Progenitor cell of endocrine pancreas (in vitro differentiated cells): ENCODE results near the gene ERBB4. TPM values are rescaled to one million over a fixed set of nuclear protein-coding genes. Genes with fewer than 3 reads are reported as not detected.

Experiments
- DNase-seq: peaks from one replicate; pipeline ENCODE4 v3.0.0; 2021; ENCODE audit warnings: low spot score; ENCODE audit not compliant: unreplicated experiment
- H3K27ac Mint-ChIP-seq: 2 replicates; pipeline ENCODE4 v1.8.0; 2021; ENCODE audit warnings: mild to moderate bottlenecking, moderate library complexity, mixed read lengths
- H3K27me3 Mint-ChIP-seq: 2 replicates; pipeline ENCODE4 v1.8.0; 2021; ENCODE audit warnings: mixed read lengths
- H3K36me3 Mint-ChIP-seq: 2 replicates; pipeline ENCODE4 v1.8.0; 2022; ENCODE audit warnings: mixed read lengths; ENCODE audit not compliant: insufficient read depth
- H3K4me1 Mint-ChIP-seq: 2 replicates; pipeline ENCODE4 v1.8.0; 2021; ENCODE audit warnings: low read depth, mixed read lengths
- H3K4me3 Mint-ChIP-seq: 2 replicates; pipeline ENCODE4 v1.8.0; 2021; ENCODE audit warnings: low read depth, mild to moderate bottlenecking, moderate library complexity, mixed read lengths
- H3K9me3 Mint-ChIP-seq: 2 replicates; pipeline ENCODE4 v1.8.0; 2021; ENCODE audit warnings: low read depth, mixed read lengths
- total RNA-seq: library from RNA; stranded (reverse); gene quantifications from 2 replicates; pipeline ENCODE4 v1.2.1, GENCODE V29; 2021
- TF ChIP-seq, protein P1 (sequence below): fragments of 200-600 bp; sonication (generic); IDR thresholded peaks from one replicate; pipeline ENCODE4 v1.5.0; 2021; ENCODE audit warnings: antibody characterized with exemption, mild to moderate bottlenecking; ENCODE audit not compliant: unreplicated experiment

Gene ERBB4
- total RNA-seq, 1 donor from 2014 or later: 43.8 TPM

DNA sequence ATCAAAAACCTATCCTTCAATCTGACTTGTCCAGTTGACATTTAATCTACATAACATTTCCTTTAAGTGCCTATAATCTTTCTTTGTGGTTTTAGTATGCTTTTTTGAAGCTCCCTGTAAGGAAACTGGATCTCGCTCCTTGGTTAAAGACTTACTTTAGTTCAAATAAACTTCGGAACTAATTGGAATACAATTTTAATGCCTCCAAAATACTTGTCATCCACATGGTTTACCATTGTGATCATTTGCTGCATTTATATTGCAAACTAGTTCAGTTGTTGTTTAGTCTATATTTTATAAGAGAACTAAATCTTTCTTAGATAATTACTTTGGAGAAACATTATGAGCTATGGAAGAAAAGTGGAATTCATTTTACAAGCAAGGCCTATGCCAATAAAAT is 496.0 kb downstream of the ERBB4 start:
- Mint-ChIP-seq H3K9me3 (no peaks in the 10 kb centered on the region), H3K36me3 (no peaks in the 10 kb centered on the region), H3K27me3 (no peaks in the 10 kb centered on the region), H3K4me3 (no peak overlapping the region), H3K27ac (no peak overlapping the region), H3K4me1 (peaks cover 11% of the 10 kb centered on the region)
- TF ChIP-seq, protein P1, sequence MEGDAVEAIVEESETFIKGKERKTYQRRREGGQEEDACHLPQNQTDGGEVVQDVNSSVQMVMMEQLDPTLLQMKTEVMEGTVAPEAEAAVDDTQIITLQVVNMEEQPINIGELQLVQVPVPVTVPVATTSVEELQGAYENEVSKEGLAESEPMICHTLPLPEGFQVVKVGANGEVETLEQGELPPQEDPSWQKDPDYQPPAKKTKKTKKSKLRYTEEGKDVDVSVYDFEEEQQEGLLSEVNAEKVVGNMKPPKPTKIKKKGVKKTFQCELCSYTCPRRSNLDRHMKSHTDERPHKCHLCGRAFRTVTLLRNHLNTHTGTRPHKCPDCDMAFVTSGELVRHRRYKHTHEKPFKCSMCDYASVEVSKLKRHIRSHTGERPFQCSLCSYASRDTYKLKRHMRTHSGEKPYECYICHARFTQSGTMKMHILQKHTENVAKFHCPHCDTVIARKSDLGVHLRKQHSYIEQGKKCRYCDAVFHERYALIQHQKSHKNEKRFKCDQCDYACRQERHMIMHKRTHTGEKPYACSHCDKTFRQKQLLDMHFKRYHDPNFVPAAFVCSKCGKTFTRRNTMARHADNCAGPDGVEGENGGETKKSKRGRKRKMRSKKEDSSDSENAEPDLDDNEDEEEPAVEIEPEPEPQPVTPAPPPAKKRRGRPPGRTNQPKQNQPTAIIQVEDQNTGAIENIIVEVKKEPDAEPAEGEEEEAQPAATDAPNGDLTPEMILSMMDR: no peak
- DNase-seq: no peak

DNA sequence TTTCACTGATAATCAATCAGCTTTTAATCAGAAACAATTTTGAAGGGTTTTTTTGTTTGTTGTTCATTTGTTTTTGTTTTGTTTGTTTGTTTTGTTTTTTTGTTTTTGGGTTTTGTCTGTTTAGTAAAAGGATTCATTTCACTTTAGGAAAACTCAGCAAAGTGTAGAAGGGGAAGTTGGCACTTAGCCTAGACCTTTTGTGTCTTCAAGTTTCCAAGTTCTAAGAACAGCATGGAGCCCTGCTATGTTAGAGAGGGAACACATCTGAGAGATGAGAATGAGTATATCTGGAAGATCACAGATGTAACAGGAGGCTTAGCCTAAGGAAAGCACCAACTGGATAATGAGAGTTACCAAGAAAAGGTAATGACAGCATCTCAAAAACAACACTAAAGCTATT is 501.5 kb downstream of the ERBB4 start:
- peaks cover 6% of the 10 kb centered on the region for H3K4me1 Mint-ChIP-seq
- no peak overlapping the region for H3K4me3 Mint-ChIP-seq
- no peak overlapping the region for H3K27ac Mint-ChIP-seq
- no peaks in the 10 kb centered on the region for H3K9me3 Mint-ChIP-seq
- no peak for DNase-seq
- TF ChIP-seq, protein P1: no peak
- H3K36me3 Mint-ChIP-seq: no peaks in the 10 kb centered on the region
- no peaks in the 10 kb centered on the region for H3K27me3 Mint-ChIP-seq

DNA sequence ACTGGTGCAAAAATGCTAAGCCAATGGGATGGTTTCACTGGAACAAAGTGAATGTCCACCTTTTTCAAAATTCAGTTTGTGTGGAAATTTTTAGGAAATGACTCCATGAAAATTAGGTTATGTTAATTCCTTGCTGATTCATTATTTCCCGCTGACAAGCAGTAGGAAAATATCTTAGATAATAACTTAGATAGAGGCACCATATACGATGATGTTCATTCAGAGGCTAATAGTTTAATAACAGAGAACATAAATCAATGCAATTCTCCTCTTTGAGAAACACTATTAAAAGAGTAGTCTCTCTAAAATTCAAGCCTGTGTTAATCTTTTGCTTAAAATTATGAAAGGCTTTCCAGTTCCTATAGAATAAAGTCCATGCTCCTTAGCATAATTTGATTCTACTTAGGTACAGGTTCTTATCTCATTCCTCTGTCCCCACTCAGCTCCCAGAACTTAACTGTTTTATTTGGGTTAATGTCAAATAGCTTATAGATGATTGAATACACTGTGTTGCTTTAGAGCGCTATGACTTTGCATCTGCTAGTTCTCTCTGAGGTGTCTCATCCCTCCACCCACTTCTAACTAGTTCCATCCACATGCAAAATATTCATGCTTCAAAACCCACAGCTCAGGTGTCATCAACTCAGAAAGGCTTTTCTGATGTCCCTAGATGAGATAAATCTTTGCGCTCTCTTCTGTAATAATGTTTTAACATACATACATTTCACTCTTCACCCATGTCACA is 503.6 kb downstream of the ERBB4 start:
- no peak overlapping the region for H3K27ac Mint-ChIP-seq
- no peaks in the 10 kb centered on the region for H3K9me3 Mint-ChIP-seq
- H3K36me3 Mint-ChIP-seq: no peaks in the 10 kb centered on the region
- no peak for DNase-seq
- H3K4me3 Mint-ChIP-seq: no peak overlapping the region
- H3K27me3 Mint-ChIP-seq: no peaks in the 10 kb centered on the region
- peaks cover 3% of the 10 kb centered on the region for H3K4me1 Mint-ChIP-seq
- TF ChIP-seq, protein P1: no peak

DNA sequence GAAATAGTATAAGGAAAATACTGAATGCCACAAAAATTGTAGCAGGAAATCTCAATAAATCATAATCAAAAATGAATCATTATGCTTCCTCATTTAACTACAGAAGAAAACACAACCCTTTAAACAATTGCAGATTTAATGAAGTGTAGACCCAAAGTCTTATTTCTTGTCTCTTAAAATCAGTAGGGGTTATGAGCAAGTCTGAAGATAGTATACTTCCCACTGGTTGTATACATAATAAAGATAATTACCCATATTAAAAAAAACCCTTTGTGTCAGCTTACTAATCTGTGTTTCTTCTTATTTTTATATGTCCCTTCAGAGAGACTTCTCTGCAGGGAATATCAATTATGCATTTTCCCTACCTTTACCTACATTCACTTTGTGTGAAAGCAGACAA is 504.7 kb downstream of the ERBB4 start:
- H3K27me3 Mint-ChIP-seq: no peaks in the 10 kb centered on the region
- peaks cover 6% of the 10 kb centered on the region for H3K4me1 Mint-ChIP-seq
- H3K36me3 Mint-ChIP-seq: no peaks in the 10 kb centered on the region
- no peak overlapping the region for H3K4me3 Mint-ChIP-seq
- H3K27ac Mint-ChIP-seq: no peak overlapping the region
- TF ChIP-seq, protein P1: no peak
- H3K9me3 Mint-ChIP-seq: no peaks in the 10 kb centered on the region
- no peak for DNase-seq

DNA sequence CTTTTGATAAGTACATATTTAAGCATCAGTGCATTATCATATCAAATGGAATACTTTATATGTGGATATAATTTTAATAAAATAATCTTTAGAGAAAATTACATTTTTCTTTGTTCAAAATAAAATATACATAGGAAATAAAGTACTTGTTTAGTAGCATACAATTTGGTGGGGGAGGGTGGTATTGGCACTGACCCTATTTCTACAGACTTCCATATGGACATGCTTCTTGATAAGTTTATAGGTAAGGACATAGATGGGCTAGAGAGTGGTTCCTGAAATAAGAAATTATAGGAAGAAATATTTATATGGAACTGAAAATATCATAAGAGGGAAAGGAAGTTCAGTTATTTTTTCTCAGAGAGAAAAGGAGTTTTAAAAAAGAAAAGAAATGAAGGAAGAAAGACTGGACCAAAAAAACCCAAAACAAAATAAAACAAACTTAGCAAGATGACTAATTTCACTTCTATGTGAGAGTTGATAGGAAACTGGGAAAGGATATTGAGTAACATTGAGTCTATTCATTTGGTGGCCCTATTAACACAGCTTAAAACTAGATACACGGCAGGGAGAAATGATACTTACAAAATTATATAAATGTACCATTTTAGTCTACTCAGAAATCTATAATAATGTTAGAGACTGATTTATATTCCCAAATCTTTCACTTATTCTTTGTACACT is 505.9 kb downstream of the ERBB4 start:
- no peaks in the 10 kb centered on the region for H3K9me3 Mint-ChIP-seq
- no peak overlapping the region for H3K27ac Mint-ChIP-seq
- no peaks in the 10 kb centered on the region for H3K36me3 Mint-ChIP-seq
- peaks cover 9% of the 10 kb centered on the region for H3K4me1 Mint-ChIP-seq
- TF ChIP-seq, protein P1: no peak
- DNase-seq: no peak
- H3K27me3 Mint-ChIP-seq: no peaks in the 10 kb centered on the region
- no peak overlapping the region for H3K4me3 Mint-ChIP-seq
